HCT116 (cell line): ENCODE results near the gene XKR7. TPM values are rescaled to one million over a fixed set of nuclear protein-coding genes. Genes with fewer than 3 reads are reported as not detected.

Source experiments
- ATAC-seq: fragments of 200-7000 bp; cut with Tn5 transposase; 2 replicates; pipeline ENCODE4 v1.9.1; 2020; ENCODE audit warnings: mild to moderate bottlenecking, moderate library complexity
- BruUV-seq: library from RNA; stranded (reverse); fragments of 400-500 nt; replicated peaks from 2 replicates; lab custom pipeline; 2021; lab: Mats Ljungman, UMichigan
- CTCF ChIA-PET: fragments of 300-600 bp; sonication (Branson Sonifier 250); formaldehyde crosslinking; loops from one replicate; lab custom pipeline; 2021; ENCODE audit warnings: antibody characterized with exemption; lab: Charles Lee
- POLR2A ChIA-PET: fragments of 300-600, 350-600 bp; sonication (Branson Sonifier 250); formaldehyde crosslinking; loops from one replicate; lab custom pipeline; 2021; ENCODE audit warnings: antibody characterized with exemption; lab: Charles Lee
- RAD21 ChIA-PET, 2 experiments: fragments of 300-600 bp; sonication (Branson Sonifier 250); formaldehyde crosslinking; loops; one replicate each; lab custom pipeline; 2023; ENCODE audit warnings: low total read pairs in 2 of 2; ENCODE audit not compliant: uncharacterized antibody in 2 of 2, unreplicated experiment in 2 of 2, low non-redundant PET in 1 of 2; lab: Charles Lee
- DNase-seq: peaks from one replicate; pipeline ENCODE4 v3.0.0-alpha.2; 2010; ENCODE audit warnings: low read depth, low spot score
- H2AFZ ChIP-seq: fragments of 200-600 bp; shearing (Covaris generic), sonication (generic); 2 replicates; pipeline ENCODE4 v1.6.1; 2017; ENCODE audit warnings: low read depth, mixed run types, mixed read lengths, antibody characterized with exemption, low read length; ENCODE audit not compliant: poor library complexity, severe bottlenecking
- H3K27ac ChIP-seq: 2 replicates; pipeline ENCODE4 v1.5.1; 2012; ENCODE audit warnings: low read depth, low read length
- H3K27me3 ChIP-seq: fragments of 200-600 bp; sonication (generic); 2 replicates; pipeline ENCODE4 v1.6.1; 2016; ENCODE audit warnings: mixed run types, low read length, mixed read lengths; ENCODE audit not compliant: insufficient read depth
- H3K36me3 ChIP-seq, 2 experiments: fragments of 200-500 bp in 1 of 2; fragments of 200-600 bp in 1 of 2; sonication (Bioruptor generic) in 1 of 2; sonication (generic) in 1 of 2; 2 replicates each; pipeline versions ENCODE4 v1.5.1 to v1.6.1; 2014 to 2016; ENCODE audit warnings: low read length in 2 of 2, inconsistent platforms in 1 of 2, mixed read lengths in 1 of 2, mixed run types in 1 of 2; ENCODE audit not compliant: insufficient read depth in 2 of 2, control insufficient read depth in 1 of 2
- H3K4me1 ChIP-seq, 2 experiments: fragments of 200-600 bp in 1 of 2; sonication (generic) in 1 of 2; 2 replicates each; pipeline versions ENCODE4 v1.5.1 to v1.6.1; 2012 to 2017; ENCODE audit warnings: low read length in 2 of 2, inconsistent platforms in 1 of 2, mild to moderate bottlenecking in 1 of 2, mixed read lengths in 1 of 2, mixed run types in 1 of 2, moderate library complexity in 1 of 2; ENCODE audit not compliant: insufficient read depth in 2 of 2, control insufficient read depth in 1 of 2
- H3K4me2 ChIP-seq: fragments of 200-600 bp; sonication (generic); 2 replicates; pipeline ENCODE4 v1.6.1; 2017; ENCODE audit warnings: mixed run types, low read length, mixed read lengths
- H3K4me3 ChIP-seq, 2 experiments: fragments of 200-600 bp in 1 of 2; sonication (generic) in 1 of 2; replicated peaks in 1 of 2; 2 replicates each; pipeline ENCODE4 v1.5.1; 2011 to 2016; ENCODE audit warnings: low read length in 2 of 2, control low read depth in 1 of 2, low read depth in 1 of 2, mild to moderate bottlenecking in 1 of 2, mixed read lengths in 1 of 2, mixed run types in 1 of 2
- H3K79me2 ChIP-seq: fragments of 200-600 bp; sonication (generic); 2 replicates; pipeline ENCODE4 v1.6.1; 2017; ENCODE audit warnings: mild to moderate bottlenecking, mixed run types, low read length, moderate library complexity, mixed read lengths; ENCODE audit not compliant: insufficient read depth
- H3K9ac ChIP-seq: fragments of 200-600 bp; sonication (generic); 2 replicates; pipeline ENCODE4 v1.6.1; 2016; ENCODE audit warnings: low read length, mixed read lengths
- H3K9me2 ChIP-seq: fragments of 200-600 bp; sonication (generic), shearing (Covaris generic); 2 replicates; pipeline ENCODE4 v1.6.1; 2017; ENCODE audit warnings: mixed run types, mild to moderate bottlenecking, moderate library complexity; ENCODE audit not compliant: insufficient read depth
- H3K9me3 ChIP-seq, 2 experiments: fragments of 200-500 bp in 1 of 2; fragments of 200-600 bp in 1 of 2; sonication (Bioruptor generic) in 1 of 2; sonication (generic) in 1 of 2; 2 replicates each; pipeline ENCODE4 v1.6.1; 2014 to 2017; ENCODE audit warnings: low read length in 2 of 2, mixed read lengths in 2 of 2, inconsistent platforms in 1 of 2, low read depth in 1 of 2, mild to moderate bottlenecking in 1 of 2, mixed run types in 1 of 2, moderate library complexity in 1 of 2; ENCODE audit not compliant: control insufficient read depth in 1 of 2, insufficient read depth in 1 of 2
- H4K20me1 ChIP-seq: fragments of 200-600 bp; sonication (generic), shearing (Covaris generic); 2 replicates; pipeline ENCODE4 v1.6.1; 2017; ENCODE audit warnings: mixed run types, mild to moderate bottlenecking, moderate library complexity; ENCODE audit not compliant: insufficient read depth
- CBX3 ChIP-seq: IDR thresholded peaks from 2 replicates; pipeline ENCODE4 v1.6.1; 2012; ENCODE audit warnings: low read depth
- CEBPB ChIP-seq: IDR thresholded peaks from 2 replicates; pipeline ENCODE4 v1.6.1; 2012; ENCODE audit warnings: low read depth
- EZH2 ChIP-seq: fragments of 200-600 bp; sonication (generic); IDR thresholded peaks from 2 replicates; pipeline ENCODE4 v1.6.1; 2017; ENCODE audit warnings: antibody characterized with exemption, mixed run types
- EZH2phosphoT487 ChIP-seq: fragments of 200-600 bp; IDR thresholded peaks from 2 replicates; pipeline ENCODE4 v1.6.1; 2018; ENCODE audit warnings: antibody characterized with exemption, borderline replicate concordance
- FOSL1 ChIP-seq: IDR thresholded peaks from 2 replicates; pipeline ENCODE4 v1.6.1; 2012; ENCODE audit warnings: low read depth
- JUND ChIP-seq: IDR thresholded peaks from 2 replicates; pipeline ENCODE4 v1.6.1; 2012
- POLR2A ChIP-seq: IDR thresholded peaks from 2 replicates; pipeline ENCODE4 v1.7.0; 2011; ENCODE audit warnings: borderline replicate concordance; ENCODE audit not compliant: insufficient read depth, insufficient read length; ENCODE audit errors: extremely low read depth
- POLR2AphosphoS5 ChIP-seq: IDR thresholded peaks from 2 replicates; pipeline ENCODE4 v1.6.1; 2011; ENCODE audit warnings: mild to moderate bottlenecking, low read depth, low read length, moderate library complexity
- RAD21 ChIP-seq: IDR thresholded peaks from 2 replicates; pipeline ENCODE4 v1.6.1; 2012; ENCODE audit warnings: low read depth, mild to moderate bottlenecking
- SIN3A ChIP-seq: IDR thresholded peaks from 2 replicates; pipeline ENCODE4 v1.6.1; 2012; ENCODE audit warnings: low read depth
- SP1 ChIP-seq: IDR thresholded peaks from 2 replicates; pipeline ENCODE4 v1.6.1; 2012; ENCODE audit warnings: low read depth
- SRF ChIP-seq: IDR thresholded peaks from 2 replicates; pipeline ENCODE4 v1.6.1; 2012; ENCODE audit warnings: low read depth
- TCF7L2 ChIP-seq: IDR thresholded peaks from 2 replicates; pipeline ENCODE4 v1.7.0; 2011; ENCODE audit warnings: borderline replicate concordance, inconsistent platforms; ENCODE audit not compliant: insufficient read depth, insufficient read length; ENCODE audit errors: extremely low read depth
- ZFX ChIP-seq: fragments of 450-650 bp; IDR thresholded peaks from 2 replicates; pipeline ENCODE4 v1.6.1; 2017
- ZNF274 ChIP-seq: fragments of 200-500 bp; sonication (Bioruptor generic); IDR thresholded peaks from 2 replicates; pipeline ENCODE4 v1.6.1; 2014; ENCODE audit warnings: mild to moderate bottlenecking, low read depth, low read length, inconsistent platforms
- intact Hi-C: fragments of 100-400 bp; cut with micrococcal nuclease; formaldehyde crosslinking; loops from 2 replicates; pipeline ENCODE4 v1.10.0; 2022
- total RNA-seq: library from RNA; stranded (reverse); gene quantifications from one replicate; pipeline ENCODE4 v1.2.1, GENCODE V29; 2021; ENCODE audit not compliant: unreplicated experiment
- TF ChIP-seq, protein P1 (sequence below): IDR thresholded peaks from 2 replicates; pipeline ENCODE4 v1.6.1; 2011; ENCODE audit warnings: mild to moderate bottlenecking, low read length, moderate library complexity; ENCODE audit not compliant: insufficient replicate concordance; ENCODE audit errors: extremely low read depth
- TF ChIP-seq, protein P2 (sequence below): IDR thresholded peaks from 2 replicates; pipeline ENCODE4 v1.6.1; 2012; ENCODE audit warnings: low read depth
- TF ChIP-seq, protein P3 (sequence below): IDR thresholded peaks from 2 replicates; pipeline ENCODE4 v1.6.1; 2012
- TF ChIP-seq, protein P4 (sequence below): IDR thresholded peaks from 2 replicates; pipeline ENCODE4 v1.6.1; 2012

The XKR7 gene
- total RNA-seq, 1 experiment from 2014 or later: not detected

DNA sequence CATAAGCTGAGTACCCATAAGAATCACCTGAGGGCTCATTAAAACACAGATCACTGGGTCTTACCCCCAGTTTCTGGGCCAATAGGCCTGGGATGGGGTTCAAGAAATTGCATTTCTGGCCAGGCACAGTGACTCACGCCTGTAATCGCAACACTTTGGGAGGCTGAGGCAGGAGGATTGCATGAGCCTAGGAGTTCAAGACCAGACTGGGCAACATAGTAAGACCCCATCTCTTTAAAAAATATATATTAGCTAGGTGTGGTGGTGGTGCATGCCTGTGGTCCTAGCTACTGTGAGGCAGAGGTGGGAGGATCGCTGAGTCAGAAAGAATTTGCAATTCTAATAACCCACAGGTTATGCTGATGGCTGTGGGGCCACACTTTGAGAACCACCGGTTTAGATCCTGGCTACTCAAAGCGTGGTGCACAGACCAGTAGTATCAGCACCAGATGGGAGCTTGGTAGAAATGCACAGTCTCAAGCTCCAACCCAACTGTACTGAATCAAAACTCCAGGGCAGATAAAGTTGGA is 44.3 kb downstream of the XKR7 start:
- Histone ChIP-seq H3K27ac (no peak overlapping the region), H3K36me3 (no peaks in the 10 kb centered on the region), H3K27me3 (peaks cover 6% of the 10 kb centered on the region), H4K20me1 (no peaks in the 10 kb centered on the region), H3K9ac (no peak overlapping the region), H3K9me3 (no peaks in the 10 kb centered on the region), H3K79me2 (no peaks in the 10 kb centered on the region), H2AFZ (no peak overlapping the region), H3K4me3 (no peak overlapping the region), H3K4me2 (no peak overlapping the region), H3K9me2 (no peaks in the 10 kb centered on the region), H3K4me1 (peaks cover under 1 to 1% of the 10 kb centered on the region in 2 experiments; a peak in 3 of 4 replicates)
- CTCF ChIA-PET: interaction anchor here (1.3 kb wide), 2 partner anchors 19 to 166 kb away, joined by 3 to 4 read pairs; no protein-coding TSS in a partner anchor
- POLR2A ChIA-PET: no interaction called here
- intact Hi-C loops: no loop called here
- no peak for TF ChIP-seq JUND
- no peak for TF ChIP-seq SIN3A
- TF ChIP-seq, protein P1, sequence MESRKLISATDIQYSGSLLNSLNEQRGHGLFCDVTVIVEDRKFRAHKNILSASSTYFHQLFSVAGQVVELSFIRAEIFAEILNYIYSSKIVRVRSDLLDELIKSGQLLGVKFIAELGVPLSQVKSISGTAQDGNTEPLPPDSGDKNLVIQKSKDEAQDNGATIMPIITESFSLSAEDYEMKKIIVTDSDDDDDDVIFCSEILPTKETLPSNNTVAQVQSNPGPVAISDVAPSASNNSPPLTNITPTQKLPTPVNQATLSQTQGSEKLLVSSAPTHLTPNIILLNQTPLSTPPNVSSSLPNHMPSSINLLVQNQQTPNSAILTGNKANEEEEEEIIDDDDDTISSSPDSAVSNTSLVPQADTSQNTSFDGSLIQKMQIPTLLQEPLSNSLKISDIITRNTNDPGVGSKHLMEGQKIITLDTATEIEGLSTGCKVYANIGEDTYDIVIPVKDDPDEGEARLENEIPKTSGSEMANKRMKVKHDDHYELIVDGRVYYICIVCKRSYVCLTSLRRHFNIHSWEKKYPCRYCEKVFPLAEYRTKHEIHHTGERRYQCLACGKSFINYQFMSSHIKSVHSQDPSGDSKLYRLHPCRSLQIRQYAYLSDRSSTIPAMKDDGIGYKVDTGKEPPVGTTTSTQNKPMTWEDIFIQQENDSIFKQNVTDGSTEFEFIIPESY: no peak
- TF ChIP-seq ZFX: no peak
- no peak for TF ChIP-seq SP1
- no peak for TF ChIP-seq CEBPB
- TF ChIP-seq, protein P2, sequence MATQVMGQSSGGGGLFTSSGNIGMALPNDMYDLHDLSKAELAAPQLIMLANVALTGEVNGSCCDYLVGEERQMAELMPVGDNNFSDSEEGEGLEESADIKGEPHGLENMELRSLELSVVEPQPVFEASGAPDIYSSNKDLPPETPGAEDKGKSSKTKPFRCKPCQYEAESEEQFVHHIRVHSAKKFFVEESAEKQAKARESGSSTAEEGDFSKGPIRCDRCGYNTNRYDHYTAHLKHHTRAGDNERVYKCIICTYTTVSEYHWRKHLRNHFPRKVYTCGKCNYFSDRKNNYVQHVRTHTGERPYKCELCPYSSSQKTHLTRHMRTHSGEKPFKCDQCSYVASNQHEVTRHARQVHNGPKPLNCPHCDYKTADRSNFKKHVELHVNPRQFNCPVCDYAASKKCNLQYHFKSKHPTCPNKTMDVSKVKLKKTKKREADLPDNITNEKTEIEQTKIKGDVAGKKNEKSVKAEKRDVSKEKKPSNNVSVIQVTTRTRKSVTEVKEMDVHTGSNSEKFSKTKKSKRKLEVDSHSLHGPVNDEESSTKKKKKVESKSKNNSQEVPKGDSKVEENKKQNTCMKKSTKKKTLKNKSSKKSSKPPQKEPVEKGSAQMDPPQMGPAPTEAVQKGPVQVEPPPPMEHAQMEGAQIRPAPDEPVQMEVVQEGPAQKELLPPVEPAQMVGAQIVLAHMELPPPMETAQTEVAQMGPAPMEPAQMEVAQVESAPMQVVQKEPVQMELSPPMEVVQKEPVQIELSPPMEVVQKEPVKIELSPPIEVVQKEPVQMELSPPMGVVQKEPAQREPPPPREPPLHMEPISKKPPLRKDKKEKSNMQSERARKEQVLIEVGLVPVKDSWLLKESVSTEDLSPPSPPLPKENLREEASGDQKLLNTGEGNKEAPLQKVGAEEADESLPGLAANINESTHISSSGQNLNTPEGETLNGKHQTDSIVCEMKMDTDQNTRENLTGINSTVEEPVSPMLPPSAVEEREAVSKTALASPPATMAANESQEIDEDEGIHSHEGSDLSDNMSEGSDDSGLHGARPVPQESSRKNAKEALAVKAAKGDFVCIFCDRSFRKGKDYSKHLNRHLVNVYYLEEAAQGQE: no peak
- TF ChIP-seq POLR2AphosphoS5: no peak
- no peak for TF ChIP-seq POLR2A
- TF ChIP-seq ZNF274: no peak
- no peak for TF ChIP-seq TCF7L2
- no peak for TF ChIP-seq EZH2phosphoT487
- no peak for TF ChIP-seq FOSL1
- TF ChIP-seq, protein P3, sequence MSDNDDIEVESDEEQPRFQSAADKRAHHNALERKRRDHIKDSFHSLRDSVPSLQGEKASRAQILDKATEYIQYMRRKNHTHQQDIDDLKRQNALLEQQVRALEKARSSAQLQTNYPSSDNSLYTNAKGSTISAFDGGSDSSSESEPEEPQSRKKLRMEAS: no peak
- no peak for TF ChIP-seq CBX3
- TF ChIP-seq SRF: no peak
- no peak for TF ChIP-seq RAD21
- TF ChIP-seq, protein P4, sequence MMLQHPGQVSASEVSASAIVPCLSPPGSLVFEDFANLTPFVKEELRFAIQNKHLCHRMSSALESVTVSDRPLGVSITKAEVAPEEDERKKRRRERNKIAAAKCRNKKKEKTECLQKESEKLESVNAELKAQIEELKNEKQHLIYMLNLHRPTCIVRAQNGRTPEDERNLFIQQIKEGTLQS: no peak
- no peak for TF ChIP-seq EZH2
- DNase-seq (no peak), ATAC-seq (no peak)
- RAD21 ChIA-PET: no interaction called here
- BruUV-seq: no TSS peak
